ENCODE measurements around the gene ADNP. TPM values are rescaled to one million over a fixed set of nuclear protein-coding genes. Genes with fewer than 3 reads are reported as not detected.

ADNP gene
- total RNA-seq, 2 donors from 2014 or later, result 23.7 to 34.3 TPM

- Histone ChIP-seq H3K4me3 (no peak overlapping the region), H3K36me3 (no peaks in the 10 kb centered on the region), H3K27me3 (no peaks in the 10 kb centered on the region), H3K9me3 (no peaks in the 10 kb centered on the region), H3K27ac (no peak overlapping the region), H3K4me1 (peaks cover 0 to 19% of the 10 kb centered on the region in 2 donors)
- TF ChIP-seq CTCF (IDR thresholded peaks at IDR 0.05), result no peak
- DNase-seq (ENCODE audit: low spot score), result no peak
Measured at GRCh38 chr20:50845566-50846215, 85.5 kb downstream of the ADNP start.

- Histone ChIP-seq H3K27me3 (no peaks in the 10 kb centered on the region), H3K36me3 (no peaks in the 10 kb centered on the region), H3K27ac (no peak overlapping the region), H3K4me1 (peaks cover 0 to 17% of the 10 kb centered on the region in 2 donors), H3K4me3 (no peak overlapping the region), H3K9me3 (no peaks in the 10 kb centered on the region)
- DNase-seq (ENCODE audit: low spot score), result no peak
- TF ChIP-seq CTCF (IDR thresholded peaks at IDR 0.05), result no peak
Measured at GRCh38 chr20:50844430-50845100, 86.7 kb downstream of the ADNP start.

- DNase-seq (ENCODE audit: low spot score), result no peak
- Histone ChIP-seq H3K27ac (no peak overlapping the region), H3K9me3 (no peaks in the 10 kb centered on the region), H3K27me3 (no peaks in the 10 kb centered on the region), H3K4me1 (peaks cover 0 to 7% of the 10 kb centered on the region in 2 donors), H3K4me3 (no peak overlapping the region), H3K36me3 (no peaks in the 10 kb centered on the region)
- TF ChIP-seq CTCF (IDR thresholded peaks at IDR 0.05), result no peak
Measured at GRCh38 chr20:50843331-50844276, 87.6 kb downstream of the ADNP start.

GRCh38 chr20:50842821-50843220, 88.4 kb downstream of the ADNP start:
- no peaks in the 10 kb centered on the region for H3K27me3 ChIP-seq
- no peaks in the 10 kb centered on the region for H3K9me3 ChIP-seq
- no peak overlapping the region for H3K27ac ChIP-seq
- no peak overlapping the region for H3K4me3 ChIP-seq
- no peak for DNase-seq (ENCODE audit: low spot score)
- TF ChIP-seq CTCF (IDR thresholded peaks at IDR 0.05), result no peak
- no peaks in the 10 kb centered on the region for H3K36me3 ChIP-seq
- peaks cover 0 to 6% of the 10 kb centered on the region in 2 donors for H3K4me1 ChIP-seq

Other genes with a start within 250 kb of the ADNP start
- gene RIPOR3, start 239.9 kb downstream of the ADNP start, total RNA-seq, result 1 to 10 TPM; 2.9 to 4.7 TPM
- 1 to 10 TPM; 4.4 to 5.9 TPM for gene PARD6B, start 199.9 kb downstream of the ADNP start, total RNA-seq
- gene BCAS4, start 136.4 kb downstream of the ADNP start, total RNA-seq, result 1 to 10 TPM; 1.5 to 2.2 TPM
- 10 to 100 TPM; 35.0 to 78.1 TPM for gene DPM1, start 27.1 kb upstream of the ADNP start, total RNA-seq
- gene MOCS3, start 27.4 kb upstream of the ADNP start, total RNA-seq, result 1 to 10 TPM; 2.9 to 3.1 TPM
- gene KCNG1, start 91.7 kb upstream of the ADNP start, total RNA-seq, result 1 to 10 TPM in 1 of 2 donors, under 1 TPM in 1; 0.70 to 2.3 TPM

Data from right atrium auricular region (tissue), 2 donors.